ENCODE data around the gene C19orf53.
"Not testable (repeated sequence)": the region's sequence is repeated elsewhere in the genome, so short reads cannot be mapped to it uniquely, and the experiment has no call there.

DNA sequence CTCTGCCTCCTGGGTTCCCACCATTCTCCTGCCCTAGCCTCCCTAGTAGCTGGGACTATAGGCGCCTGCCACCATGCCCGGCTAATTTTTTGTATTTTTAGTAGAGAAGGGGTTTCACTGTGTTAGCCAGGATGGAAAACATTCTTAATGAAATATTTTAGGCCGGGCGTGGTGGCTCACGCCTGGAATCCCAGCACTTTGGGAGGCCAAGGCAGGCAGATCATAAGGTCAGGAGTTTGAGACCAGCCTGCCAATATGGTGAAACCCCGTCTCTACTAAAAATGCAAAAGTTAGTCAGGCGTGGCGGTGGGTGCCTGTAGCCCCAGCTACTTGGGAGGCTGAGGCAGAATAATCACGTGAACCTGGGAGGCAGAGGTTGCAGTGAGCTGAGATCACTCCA, 19.1 kb downstream of the C19orf53 start:
- TF ChIP-seq, protein P1, sequence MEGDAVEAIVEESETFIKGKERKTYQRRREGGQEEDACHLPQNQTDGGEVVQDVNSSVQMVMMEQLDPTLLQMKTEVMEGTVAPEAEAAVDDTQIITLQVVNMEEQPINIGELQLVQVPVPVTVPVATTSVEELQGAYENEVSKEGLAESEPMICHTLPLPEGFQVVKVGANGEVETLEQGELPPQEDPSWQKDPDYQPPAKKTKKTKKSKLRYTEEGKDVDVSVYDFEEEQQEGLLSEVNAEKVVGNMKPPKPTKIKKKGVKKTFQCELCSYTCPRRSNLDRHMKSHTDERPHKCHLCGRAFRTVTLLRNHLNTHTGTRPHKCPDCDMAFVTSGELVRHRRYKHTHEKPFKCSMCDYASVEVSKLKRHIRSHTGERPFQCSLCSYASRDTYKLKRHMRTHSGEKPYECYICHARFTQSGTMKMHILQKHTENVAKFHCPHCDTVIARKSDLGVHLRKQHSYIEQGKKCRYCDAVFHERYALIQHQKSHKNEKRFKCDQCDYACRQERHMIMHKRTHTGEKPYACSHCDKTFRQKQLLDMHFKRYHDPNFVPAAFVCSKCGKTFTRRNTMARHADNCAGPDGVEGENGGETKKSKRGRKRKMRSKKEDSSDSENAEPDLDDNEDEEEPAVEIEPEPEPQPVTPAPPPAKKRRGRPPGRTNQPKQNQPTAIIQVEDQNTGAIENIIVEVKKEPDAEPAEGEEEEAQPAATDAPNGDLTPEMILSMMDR (IDR thresholded peaks at IDR 0.05) = not testable (repeated sequence)
- TF ChIP-seq POLR2A (IDR thresholded peaks at IDR 0.05) = not testable (repeated sequence)
